B cell (primary cell): ENCODE data around the gene CPLX1.
"Not testable (repeated sequence)": the region's sequence is repeated elsewhere in the genome, so short reads cannot be mapped to it uniquely, and the experiment has no call there.

Experiments used
- EZH2 ChIP-seq: IDR thresholded peaks from 2 replicates; pipeline ENCODE4 v1.6.1; 2012; ENCODE audit warnings: borderline replicate concordance, low read depth, mild to moderate bottlenecking, moderate library complexity, low read length; ENCODE audit not compliant: insufficient read depth, poor library complexity, severe bottlenecking
- TF ChIP-seq, protein P1 (sequence below): fragments of 200-600 bp; IDR thresholded peaks from one replicate; pipeline ENCODE4 v1.8.0; 2022; ENCODE audit warnings: antibody characterized with exemption, mild to moderate bottlenecking

- TF ChIP-seq, protein P1, sequence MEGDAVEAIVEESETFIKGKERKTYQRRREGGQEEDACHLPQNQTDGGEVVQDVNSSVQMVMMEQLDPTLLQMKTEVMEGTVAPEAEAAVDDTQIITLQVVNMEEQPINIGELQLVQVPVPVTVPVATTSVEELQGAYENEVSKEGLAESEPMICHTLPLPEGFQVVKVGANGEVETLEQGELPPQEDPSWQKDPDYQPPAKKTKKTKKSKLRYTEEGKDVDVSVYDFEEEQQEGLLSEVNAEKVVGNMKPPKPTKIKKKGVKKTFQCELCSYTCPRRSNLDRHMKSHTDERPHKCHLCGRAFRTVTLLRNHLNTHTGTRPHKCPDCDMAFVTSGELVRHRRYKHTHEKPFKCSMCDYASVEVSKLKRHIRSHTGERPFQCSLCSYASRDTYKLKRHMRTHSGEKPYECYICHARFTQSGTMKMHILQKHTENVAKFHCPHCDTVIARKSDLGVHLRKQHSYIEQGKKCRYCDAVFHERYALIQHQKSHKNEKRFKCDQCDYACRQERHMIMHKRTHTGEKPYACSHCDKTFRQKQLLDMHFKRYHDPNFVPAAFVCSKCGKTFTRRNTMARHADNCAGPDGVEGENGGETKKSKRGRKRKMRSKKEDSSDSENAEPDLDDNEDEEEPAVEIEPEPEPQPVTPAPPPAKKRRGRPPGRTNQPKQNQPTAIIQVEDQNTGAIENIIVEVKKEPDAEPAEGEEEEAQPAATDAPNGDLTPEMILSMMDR: not testable (repeated sequence)
- TF ChIP-seq EZH2: not testable (repeated sequence)
These were observed 66.1 kb downstream of the CPLX1 start for GRCh38 chr4:759810-760209.
